ENCODE data around the gene ACTN4. TPM values are rescaled to one million over a fixed set of nuclear protein-coding genes. Genes with fewer than 3 reads are reported as not detected.

ACTN4 gene
- total RNA-seq: 295 and 465 TPM in 2 replicates

DNA sequence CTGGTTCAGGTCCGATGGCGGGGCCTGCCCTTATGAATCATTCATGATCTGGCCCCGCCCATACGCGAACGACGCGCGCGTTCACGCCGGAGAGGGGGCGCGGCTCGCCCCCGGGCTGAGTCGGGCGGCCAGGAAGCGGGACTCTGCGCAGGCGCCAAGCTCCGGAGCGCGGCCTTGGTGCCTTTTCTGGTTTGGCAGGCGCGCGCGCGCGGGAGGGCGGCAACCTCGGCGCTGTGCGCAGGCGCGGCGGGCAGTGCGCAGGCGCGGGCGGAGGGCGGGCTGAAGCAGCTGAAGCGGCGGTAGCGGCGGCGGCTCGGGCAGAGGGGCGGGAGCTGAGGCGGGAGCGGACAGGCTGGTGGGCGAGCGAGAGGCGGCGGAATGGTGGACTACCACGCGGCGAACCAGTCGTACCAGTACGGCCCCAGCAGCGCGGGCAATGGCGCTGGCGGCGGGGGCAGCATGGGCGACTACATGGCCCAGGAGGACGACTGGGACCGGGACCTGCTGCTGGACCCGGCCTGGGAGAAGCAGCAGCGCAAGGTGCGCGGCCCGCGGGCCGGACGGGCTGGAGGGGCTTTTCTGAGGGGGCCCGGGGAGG is at the start of gene ACTN4:
Gene ACTN4 (plus strand): TSS at position 282 of the 598 bp plus-strand sequence. CDS start 97 bp downstream, at position 379.

DNA sequence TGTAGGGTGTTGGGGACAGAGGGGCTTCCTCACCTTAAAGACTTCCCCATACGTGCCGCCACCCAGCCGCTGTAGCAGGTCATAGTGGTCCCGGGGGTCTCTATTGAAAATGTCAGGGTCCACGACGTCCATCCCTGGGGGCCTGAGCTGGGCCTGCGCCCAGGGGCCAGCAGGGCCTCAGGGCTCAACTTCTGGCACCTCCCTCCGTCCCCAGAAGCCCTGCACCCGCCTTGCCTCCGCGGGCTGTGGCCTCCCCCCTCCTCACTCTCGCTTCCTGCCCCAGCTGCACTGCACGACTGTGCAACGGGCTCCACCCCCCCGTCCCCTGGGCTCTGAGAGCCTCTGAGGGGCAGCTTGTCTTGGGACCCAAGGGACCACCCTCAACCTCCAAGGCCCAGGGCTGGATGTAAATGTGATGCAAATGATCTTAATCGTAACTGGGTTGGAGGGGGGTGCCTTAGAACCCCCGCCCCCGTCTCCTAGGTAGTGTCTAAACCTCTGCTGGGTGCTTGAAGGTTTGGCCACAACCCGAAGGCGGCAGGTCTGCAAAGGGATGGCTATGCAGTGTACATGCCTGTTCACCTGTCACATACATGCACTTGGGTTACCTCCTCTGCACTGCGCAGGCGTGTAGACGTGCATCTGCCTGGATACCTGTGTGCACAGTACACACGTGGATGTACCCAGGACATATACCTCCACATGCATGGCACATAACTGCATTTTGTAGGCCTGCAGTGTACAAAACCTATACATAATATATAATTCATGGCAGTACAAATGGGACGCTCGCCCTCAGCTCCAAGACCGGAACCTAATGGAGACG is 29.5 kb upstream of the ACTN4 start, which contains the start of gene MAP4K1:
Gene MAP4K1 (minus strand): TSS at position 190 of the 826 bp plus-strand sequence. CDS start 58 bp downstream, at position 132.

DNA sequence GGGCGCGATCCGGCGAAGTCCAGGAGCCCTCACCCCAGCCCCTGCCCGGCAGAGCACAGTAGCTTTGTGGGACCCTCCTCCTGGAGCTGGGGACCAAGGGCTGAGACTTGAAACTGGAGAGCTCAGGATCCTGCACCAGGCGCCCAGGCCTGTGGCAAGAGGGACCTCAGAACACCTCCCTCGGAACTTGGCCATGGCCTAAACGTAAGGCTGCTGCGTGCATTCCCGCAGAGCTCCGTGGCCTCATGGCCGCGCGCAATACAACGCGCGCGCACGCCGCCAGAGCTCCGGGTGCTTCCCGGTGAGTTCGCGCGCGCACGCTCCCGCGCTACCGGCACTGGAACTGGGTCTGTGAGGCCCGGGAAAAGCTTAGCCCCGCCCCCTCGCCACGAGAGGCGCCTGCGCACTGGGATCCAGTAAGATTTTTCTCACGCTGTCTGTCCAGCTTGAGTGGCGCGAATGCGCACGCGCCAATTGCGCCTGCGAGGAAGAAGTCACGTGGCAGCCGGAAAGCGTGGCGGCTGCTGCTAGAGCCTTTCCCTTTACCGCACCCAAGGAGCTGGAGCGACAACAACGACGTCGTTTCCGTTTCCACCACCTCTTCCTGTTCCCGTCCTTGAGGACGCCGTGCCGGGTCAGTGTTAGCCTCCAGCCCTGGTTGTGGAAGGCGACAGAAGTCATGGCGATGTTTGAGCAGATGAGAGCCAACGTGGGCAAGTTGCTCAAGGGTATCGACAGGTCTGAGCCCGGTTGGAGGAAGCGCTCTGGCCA is 28.7 kb upstream of the ACTN4 start, which contains the start of gene EIF3K:
Gene EIF3K (plus strand): TSS at position 599 of the 771 bp plus-strand sequence. CDS start 81 bp downstream, at position 680.

GRCh38 chr19:38744298-38744681 is 96.8 kb downstream of the ACTN4 start, which contains the start of gene CAPN12:
CAPN12 (minus strand) TSS chr19:38744474; CDS start chr19:38744165, 309 bp downstream.

GRCh38 chr19:38773469-38774177 is 126.2 kb downstream of the ACTN4 start, which contains the start of gene LGALS7:
LGALS7 (minus strand) TSS chr19:38773517; CDS start chr19:38773492, 25 bp downstream.

Other genes with a start within 250 kb of the ACTN4 start
- 9.0 and 10.1 TPM in 2 replicates for gene FAM98C, start 244.6 kb upstream of the ACTN4 start, total RNA-seq
- not detected in 2 replicates for gene RASGRP4, start 221.4 kb upstream of the ACTN4 start, total RNA-seq
- gene RYR1, start 214.0 kb upstream of the ACTN4 start, total RNA-seq: under 0.01 TPM in 1 of 2 replicates, not detected in the other
- 0.53 TPM in 1 of 2 replicates, not detected in the other for gene MAP4K1, start 29.7 kb upstream of the ACTN4 start, total RNA-seq
- gene EIF3K, start 28.5 kb upstream of the ACTN4 start, total RNA-seq: 380 and 418 TPM in 2 replicates
- gene CAPN12, start 96.8 kb downstream of the ACTN4 start, total RNA-seq: 0.29 TPM in 1 of 2 replicates, not detected in the other
- not detected in 2 replicates for gene LGALS7, start 125.9 kb downstream of the ACTN4 start, total RNA-seq
- not detected in 2 replicates for gene LGALS7B, start 141.6 kb downstream of the ACTN4 start, total RNA-seq
- 0.13 TPM in 1 of 2 replicates, not detected in the other for gene LGALS4, start 165.3 kb downstream of the ACTN4 start, total RNA-seq
- gene ECH1, start 184.1 kb downstream of the ACTN4 start, total RNA-seq: 26.6 and 32.7 TPM in 2 replicates
- 338 and 397 TPM in 2 replicates for gene HNRNPL, start 202.3 kb downstream of the ACTN4 start, total RNA-seq
- gene RINL, start 230.6 kb downstream of the ACTN4 start, total RNA-seq: 8.0 and 12.7 TPM in 2 replicates